RWPE2 (cell line): ENCODE data around the gene TNNT2.

ENCODE experiments used
- ATAC-seq: fragments of 200-7000 bp; cut with Tn5 transposase; 3 replicates; pipeline ENCODE4 v1.9.1; 2021; ENCODE audit warnings: low read depth
- DNase-seq: peaks from one replicate; pipeline ENCODE4 v3.0.0-alpha.2; 2020; ENCODE audit warnings: low spot score
- H3K27ac ChIP-seq: fragments of 450-650 bp; 2 replicates; pipeline ENCODE4 v1.5.1; 2017; ENCODE audit warnings: mild to moderate bottlenecking; ENCODE audit not compliant: poor library complexity, severe bottlenecking
- H3K27me3 ChIP-seq: fragments of 250-450 bp; sonication (Bioruptor Pico); 2 replicates; pipeline ENCODE4 v1.5.1; 2021; ENCODE audit warnings: mild to moderate bottlenecking, moderate library complexity; ENCODE audit not compliant: insufficient read depth, poor library complexity, severe bottlenecking
- H3K36me3 ChIP-seq: fragments of 250-450 bp; sonication (Bioruptor Pico); 2 replicates; pipeline ENCODE4 v1.5.1; 2020; ENCODE audit warnings: low read depth, mild to moderate bottlenecking, moderate library complexity
- H3K4me1 ChIP-seq: fragments of 250-450 bp; sonication (Bioruptor Pico); 2 replicates; pipeline ENCODE4 v1.5.1; 2021; ENCODE audit warnings: mild to moderate bottlenecking, moderate library complexity; ENCODE audit not compliant: insufficient read depth, poor library complexity, severe bottlenecking
- H3K4me3 ChIP-seq: fragments of 250-450 bp; sonication (Bioruptor Pico); 2 replicates; pipeline ENCODE4 v1.5.1; 2021; ENCODE audit warnings: mild to moderate bottlenecking, moderate library complexity; ENCODE audit not compliant: severe bottlenecking
- H3K9me3 ChIP-seq: fragments of 250-450 bp; sonication (Bioruptor Pico); 2 replicates; pipeline ENCODE4 v1.5.1; 2021; ENCODE audit warnings: mild to moderate bottlenecking, moderate library complexity; ENCODE audit not compliant: severe bottlenecking
- TF ChIP-seq, protein P1 (sequence below): fragments of 450-650 bp; IDR thresholded peaks from one replicate; pipeline ENCODE4 v1.5.1; 2017; ENCODE audit warnings: mild to moderate bottlenecking, moderate library complexity; ENCODE audit not compliant: poor library complexity, severe bottlenecking

TNNT2 gene

DNA sequence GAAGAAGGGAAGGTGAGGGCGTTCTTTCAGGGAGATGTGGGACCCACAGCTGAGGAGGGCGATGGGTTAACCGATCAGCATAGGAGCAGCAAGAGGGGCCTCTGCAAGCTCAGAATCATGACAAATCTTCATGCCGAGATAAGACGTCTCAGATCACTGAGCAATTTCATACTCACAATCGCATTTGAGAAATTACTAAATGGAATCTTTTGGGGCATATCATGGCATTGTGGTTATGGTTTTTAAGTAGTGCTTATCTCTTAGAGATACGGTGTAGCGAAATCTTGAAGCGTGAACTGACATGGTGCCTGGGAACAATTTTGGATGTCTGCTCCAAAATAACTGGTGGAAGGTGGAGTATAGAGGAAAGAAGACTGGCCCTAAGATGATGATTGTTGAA is 6.2 kb downstream of the TNNT2 start:
- Histone ChIP-seq H3K9me3 (no peaks in the 10 kb centered on the region), H3K4me1 (peaks cover 3% of the 10 kb centered on the region), H3K36me3 (no peaks in the 10 kb centered on the region), H3K27ac (no peak overlapping the region), H3K4me3 (no peak overlapping the region), H3K27me3 (peaks cover 6% of the 10 kb centered on the region)
- DNase-seq = no peak
- no peak for ATAC-seq
- TF ChIP-seq, protein P1, sequence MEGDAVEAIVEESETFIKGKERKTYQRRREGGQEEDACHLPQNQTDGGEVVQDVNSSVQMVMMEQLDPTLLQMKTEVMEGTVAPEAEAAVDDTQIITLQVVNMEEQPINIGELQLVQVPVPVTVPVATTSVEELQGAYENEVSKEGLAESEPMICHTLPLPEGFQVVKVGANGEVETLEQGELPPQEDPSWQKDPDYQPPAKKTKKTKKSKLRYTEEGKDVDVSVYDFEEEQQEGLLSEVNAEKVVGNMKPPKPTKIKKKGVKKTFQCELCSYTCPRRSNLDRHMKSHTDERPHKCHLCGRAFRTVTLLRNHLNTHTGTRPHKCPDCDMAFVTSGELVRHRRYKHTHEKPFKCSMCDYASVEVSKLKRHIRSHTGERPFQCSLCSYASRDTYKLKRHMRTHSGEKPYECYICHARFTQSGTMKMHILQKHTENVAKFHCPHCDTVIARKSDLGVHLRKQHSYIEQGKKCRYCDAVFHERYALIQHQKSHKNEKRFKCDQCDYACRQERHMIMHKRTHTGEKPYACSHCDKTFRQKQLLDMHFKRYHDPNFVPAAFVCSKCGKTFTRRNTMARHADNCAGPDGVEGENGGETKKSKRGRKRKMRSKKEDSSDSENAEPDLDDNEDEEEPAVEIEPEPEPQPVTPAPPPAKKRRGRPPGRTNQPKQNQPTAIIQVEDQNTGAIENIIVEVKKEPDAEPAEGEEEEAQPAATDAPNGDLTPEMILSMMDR = no peak

DNA sequence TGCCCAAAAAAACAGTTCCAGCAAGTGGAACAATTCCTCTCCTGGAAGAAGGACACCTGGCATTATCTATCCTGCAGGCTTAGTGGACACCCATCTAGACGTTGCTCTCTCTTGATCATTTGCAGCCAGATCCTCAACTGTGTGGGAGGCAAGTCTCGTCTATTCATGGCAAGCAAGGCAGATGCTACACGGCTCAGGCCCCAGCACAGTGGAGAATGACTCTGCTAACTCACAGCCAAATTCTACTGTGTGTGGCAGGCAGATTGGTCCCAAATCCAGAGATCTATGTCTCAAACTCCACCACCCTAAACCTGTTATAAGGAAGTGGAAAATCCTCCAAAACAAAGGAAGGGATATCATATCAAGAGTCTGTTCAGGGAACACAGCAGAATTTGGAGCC is 7.0 kb downstream of the TNNT2 start:
- Histone ChIP-seq H3K27me3 (peaks cover 6% of the 10 kb centered on the region), H3K4me3 (no peak overlapping the region), H3K36me3 (no peaks in the 10 kb centered on the region), H3K27ac (no peak overlapping the region), H3K4me1 (no peaks in the 10 kb centered on the region), H3K9me3 (no peaks in the 10 kb centered on the region)
- ATAC-seq (no peak), DNase-seq (no peak)
- TF ChIP-seq, protein P1 = no peak

DNA sequence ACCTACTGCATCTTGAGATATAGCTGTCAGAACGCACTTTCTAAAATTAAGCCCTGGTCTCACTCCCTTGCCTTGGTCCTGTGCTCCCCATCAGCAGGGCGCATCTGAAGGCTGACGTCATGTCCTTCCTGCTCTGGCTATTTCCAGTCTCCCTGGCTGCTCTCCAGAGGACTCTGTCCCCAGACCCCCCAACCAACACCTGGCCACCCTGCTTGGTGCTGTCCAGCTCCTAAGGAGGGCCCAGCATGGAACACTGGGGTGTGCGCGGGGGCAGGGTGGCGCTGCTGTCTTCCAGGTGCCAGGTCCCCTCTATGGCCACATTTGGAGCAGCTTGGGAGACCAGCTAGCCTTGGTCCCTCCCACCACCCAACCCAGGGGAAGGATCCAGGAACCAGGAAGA is 8.3 kb downstream of the TNNT2 start:
- TF ChIP-seq, protein P1 = no peak
- Histone ChIP-seq H3K27ac (no peak overlapping the region), H3K27me3 (peaks cover 5% of the 10 kb centered on the region), H3K36me3 (no peaks in the 10 kb centered on the region), H3K4me1 (no peaks in the 10 kb centered on the region), H3K4me3 (no peak overlapping the region), H3K9me3 (no peaks in the 10 kb centered on the region)
- DNase-seq (no peak), ATAC-seq (no peak)

DNA sequence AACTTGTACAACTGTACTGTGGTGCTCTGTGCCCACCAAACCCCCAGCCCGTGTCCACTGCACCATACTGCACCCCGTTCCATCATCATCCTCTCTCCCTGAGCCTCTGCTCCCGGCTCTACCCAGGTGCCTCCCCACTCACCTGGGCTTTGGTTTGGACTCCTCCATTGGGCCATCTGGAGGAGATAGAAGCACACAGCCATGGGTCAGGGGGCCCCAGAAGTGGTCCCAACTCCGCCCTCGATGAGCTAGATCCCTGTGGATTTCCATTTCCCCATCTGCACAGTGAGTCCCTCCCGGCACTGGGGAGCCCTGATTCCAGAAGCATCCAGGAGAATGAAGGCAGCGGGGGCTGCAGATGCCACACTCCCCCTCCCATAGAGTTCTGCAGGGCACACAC is 10.8 kb downstream of the TNNT2 start:
- TF ChIP-seq, protein P1 = no peak
- no peak for DNase-seq
- Histone ChIP-seq H3K27me3 (no peaks in the 10 kb centered on the region), H3K4me3 (no peak overlapping the region), H3K27ac (no peak overlapping the region), H3K9me3 (no peaks in the 10 kb centered on the region), H3K36me3 (no peaks in the 10 kb centered on the region), H3K4me1 (no peaks in the 10 kb centered on the region)
- ATAC-seq = no peak

DNA sequence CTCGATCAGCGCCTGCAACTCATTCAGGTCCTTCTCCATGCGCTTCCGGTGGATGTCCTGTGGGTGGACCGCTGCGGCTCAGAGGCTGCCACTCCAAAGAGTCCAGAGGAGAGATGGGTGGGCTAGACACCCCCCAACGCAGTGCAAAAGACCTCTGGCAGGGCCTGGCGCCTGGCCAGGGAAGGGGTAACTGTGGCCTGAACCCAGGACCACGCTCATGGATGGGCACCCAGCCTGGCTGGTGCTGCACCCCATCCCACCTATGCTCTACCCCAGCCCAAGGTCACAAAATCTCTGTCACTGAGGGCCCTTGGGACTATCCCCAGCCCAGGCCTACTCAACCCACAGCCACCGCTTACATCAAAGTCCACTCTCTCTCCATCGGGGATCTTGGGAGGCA is 12.2 kb downstream of the TNNT2 start:
- TF ChIP-seq, protein P1 = no peak
- Histone ChIP-seq H3K36me3 (no peaks in the 10 kb centered on the region), H3K4me3 (no peak overlapping the region), H3K9me3 (no peaks in the 10 kb centered on the region), H3K27me3 (no peaks in the 10 kb centered on the region), H3K4me1 (no peaks in the 10 kb centered on the region), H3K27ac (no peak overlapping the region)
- ATAC-seq (no peak), DNase-seq (no peak)
